SKM-1 treated with dmso at 0.1 percent for 144 hours (cell line): ENCODE results near the gene CR1.

Experiments
- DNase-seq: peaks from one replicate; lab custom pipeline; 2025; ENCODE audit not compliant: unreplicated experiment; lab: John Stamatoyannopoulos, UW

CR1 gene

GRCh38 chr1:207495801-207496792, at the start of gene CR1:
Gene CR1 (plus strand): TSS chr1:207496157. CDS start chr1:207496268, 111 bp downstream.
- peak; percentile 71 for DNase-seq

GRCh38 chr1:207453710-207454045, 42.3 kb upstream of the CR1 start:
- no peak for DNase-seq

GRCh38 chr1:207454046-207454964, 41.7 kb upstream of the CR1 start, which contains the start of gene CR2:
Gene CR2 (plus strand): TSS chr1:207454328. CDS start chr1:207454419, 91 bp downstream.
- DNase-seq = no peak

- no peak for DNase-seq
These were observed 40.7 kb upstream of the CR1 start for GRCh38 chr1:207455183-207455754.

- no peak for DNase-seq
These were observed 37.5 kb upstream of the CR1 start for GRCh38 chr1:207458414-207458813.

GRCh38 chr1:207459008-207459407, 36.9 kb upstream of the CR1 start:
- no peak for DNase-seq

- no peak for DNase-seq
These were observed 34.3 kb upstream of the CR1 start for GRCh38 chr1:207461649-207462048.

GRCh38 chr1:207462535-207462934, 33.4 kb upstream of the CR1 start:
- no peak for DNase-seq

- no peak for DNase-seq
These were observed 32.9 kb upstream of the CR1 start for GRCh38 chr1:207463021-207463420.

GRCh38 chr1:207463571-207463970, 32.4 kb upstream of the CR1 start:
- no peak for DNase-seq

- DNase-seq = no peak
These were observed 25.0 kb upstream of the CR1 start for GRCh38 chr1:207470927-207471326.

- DNase-seq = no peak
These were observed 21.7 kb upstream of the CR1 start for GRCh38 chr1:207474210-207474609.

- DNase-seq = no peak
These were observed 9.8 kb upstream of the CR1 start for GRCh38 chr1:207486198-207486597.

GRCh38 chr1:207487636-207488035, 8.3 kb upstream of the CR1 start:
- DNase-seq = no peak

GRCh38 chr1:207493212-207493611, 2.7 kb upstream of the CR1 start:
- DNase-seq = no peak

- no peak for DNase-seq
These were observed 1.8 kb upstream of the CR1 start for GRCh38 chr1:207494171-207494570.

GRCh38 chr1:207495281-207495680, 676 bp upstream of the CR1 start:
- peak; percentile 28 for DNase-seq

- DNase-seq = peak; percentile 39
These were observed 2.0 kb downstream of the CR1 start for GRCh38 chr1:207497941-207498340.

GRCh38 chr1:207499573-207499972, 3.6 kb downstream of the CR1 start:
- DNase-seq = peak; percentile 78

- no peak for DNase-seq
These were observed 4.3 kb downstream of the CR1 start for GRCh38 chr1:207500306-207500705.

- no peak for DNase-seq
These were observed 5.1 kb downstream of the CR1 start for GRCh38 chr1:207501071-207501470.
